AG04450 (cell line): ENCODE data around the gene TMEM138. TPM values are rescaled to one million over a fixed set of nuclear protein-coding genes. Genes with fewer than 3 reads are reported as not detected.
A peak's percentile ranks its signal among the peaks of the same experiment; 100 is the strongest.

Experiments used
- CTCF ChIA-PET: fragments of 300-600, 350-600 bp; formaldehyde crosslinking; extraction: SDS; loops from one replicate; lab custom pipeline; 2022; ENCODE audit warnings: antibody characterized with exemption, inconsistent platforms; lab: Charles Lee
- POLR2A ChIA-PET: fragments of 350-600 bp; formaldehyde crosslinking; extraction: SDS; loops from one replicate; lab custom pipeline; 2021; ENCODE audit warnings: antibody characterized with exemption, inconsistent platforms; lab: Yijun Ruan, JAX
- DNase-seq: peaks from one replicate; pipeline ENCODE4 v3.0.0-alpha.2; 2011; ENCODE audit warnings: low read depth, low spot score
- H3K27ac ChIP-seq: one replicate; pipeline ENCODE4 v1.5.1; 2012; ENCODE audit warnings: low read depth, low read length, control low read depth
- H3K27me3 ChIP-seq: one replicate; pipeline ENCODE4 v1.6.0; 2012; ENCODE audit warnings: low read length; ENCODE audit not compliant: control insufficient read depth, insufficient read depth
- H3K4me3 ChIP-seq: 2 replicates; pipeline ENCODE4 v1.5.1; 2011; ENCODE audit warnings: mild to moderate bottlenecking, low read depth, low read length, control low read depth
- H3K9me3 ChIP-seq: 2 replicates; pipeline ENCODE4 v1.5.1; 2012; ENCODE audit warnings: low read length; ENCODE audit not compliant: control insufficient read depth, insufficient read depth
- CTCF ChIP-seq: IDR thresholded peaks from 2 replicates; pipeline ENCODE4 v1.5.1; 2011; ENCODE audit warnings: low read depth, low read length, control low read depth, inconsistent platforms
- polyA plus RNA-seq: library from polyadenylated mRNA; depleted of rRNA; stranded (reverse); fragments of >200 nt; gene quantifications from 2 replicates; pipeline ENCODE4 v1.2.3, GENCODE V29; 2011

Gene TMEM138
- polyA plus RNA-seq, 1 experiment, result 79.2 TPM

GRCh38 chr11:61328351-61328750, 33.8 kb upstream of the TMEM138 start:
- Histone ChIP-seq H3K4me3 (no peak overlapping the region), H3K27me3 (no peaks in the 10 kb centered on the region), H3K9me3 (no peaks in the 10 kb centered on the region; the same call in 1 of the 2 replicates), H3K27ac (no peak overlapping the region)
- DNase-seq, result no peak
- CTCF ChIA-PET, result interaction anchor here (0.9 to 2.7 kb wide), 5 partner anchors 9 to 118 kb away, joined by 3 to 21 read pairs (median 5); no protein-coding TSS in a partner anchor
- TF ChIP-seq CTCF, result no peak
- POLR2A ChIA-PET, result interaction anchor here (1.2 kb wide), 1 partner anchor 22 kb away, joined by 5 read pairs; no protein-coding TSS in a partner anchor

- Histone ChIP-seq H3K27me3 (no peaks in the 10 kb centered on the region), H3K9me3 (no peaks in the 10 kb centered on the region; the same call in 1 of the 2 replicates), H3K27ac (no peak overlapping the region), H3K4me3 (no peak overlapping the region)
- POLR2A ChIA-PET, result no interaction called here
- no peak for DNase-seq
- no peak for TF ChIP-seq CTCF
- CTCF ChIA-PET, result interaction anchor here (1.5 to 1.9 kb wide), 2 partner anchors 55 to 105 kb away, joined by 7 to 10 read pairs; no protein-coding TSS in a partner anchor
These were observed 32.3 kb upstream of the TMEM138 start for GRCh38 chr11:61329871-61330270.

- H3K4me3 ChIP-seq, result peak overlapping the region; percentile 93
- H3K27me3 ChIP-seq, result no peaks in the 10 kb centered on the region
- H3K27ac ChIP-seq, result no peak overlapping the region
- no peak for DNase-seq
- ChIA-PET CTCF (interaction anchor here (0.7 to 1.4 kb wide), 2 partner anchors 43 to 54 kb away, joined by 4 to 9 read pairs; no protein-coding TSS in a partner anchor), POLR2A (interaction anchor here (0.5 to 1.1 kb wide), 3 partner anchors 10 to 37 kb away, joined by 3 to 5 read pairs (median 3); partner anchors contain the start of genes CYB561A3 and TMEM138)
- no peak for TF ChIP-seq CTCF
- no peaks in the 10 kb centered on the region; the same call in 1 of the 2 replicates for H3K9me3 ChIP-seq
These were observed 30.5 kb upstream of the TMEM138 start for GRCh38 chr11:61331651-61332050.

- POLR2A ChIA-PET, result interaction anchor here (0.8 to 1.1 kb wide), 2 partner anchors 10 to 29 kb away, joined by 3 to 5 read pairs; partner anchors contain the start of genes CYB561A3 and TMEM138
These were observed 29.8 kb upstream of the TMEM138 start for GRCh38 chr11:61332281-61332796.

More at GRCh38 chr11:61332281-61332796, 29.8 kb upstream of the TMEM138 start:
- H3K27ac ChIP-seq, result peak overlapping the region; percentile 73
- H3K4me3 ChIP-seq, result peak overlapping the region; percentile 93
- DNase-seq, result no peak
- H3K27me3 ChIP-seq, result no peaks in the 10 kb centered on the region
- CTCF ChIA-PET, result interaction anchor here (0.7 to 1.4 kb wide), 2 partner anchors 42 to 54 kb away, joined by 4 to 9 read pairs; no protein-coding TSS in a partner anchor
- no peaks in the 10 kb centered on the region; the same call in 1 of the 2 replicates for H3K9me3 ChIP-seq
- TF ChIP-seq CTCF, result peak; percentile 24; the same call in 1 of the 2 replicates
